Measurements from ENCODE around the gene SUB1.

Gene SUB1

DNA sequence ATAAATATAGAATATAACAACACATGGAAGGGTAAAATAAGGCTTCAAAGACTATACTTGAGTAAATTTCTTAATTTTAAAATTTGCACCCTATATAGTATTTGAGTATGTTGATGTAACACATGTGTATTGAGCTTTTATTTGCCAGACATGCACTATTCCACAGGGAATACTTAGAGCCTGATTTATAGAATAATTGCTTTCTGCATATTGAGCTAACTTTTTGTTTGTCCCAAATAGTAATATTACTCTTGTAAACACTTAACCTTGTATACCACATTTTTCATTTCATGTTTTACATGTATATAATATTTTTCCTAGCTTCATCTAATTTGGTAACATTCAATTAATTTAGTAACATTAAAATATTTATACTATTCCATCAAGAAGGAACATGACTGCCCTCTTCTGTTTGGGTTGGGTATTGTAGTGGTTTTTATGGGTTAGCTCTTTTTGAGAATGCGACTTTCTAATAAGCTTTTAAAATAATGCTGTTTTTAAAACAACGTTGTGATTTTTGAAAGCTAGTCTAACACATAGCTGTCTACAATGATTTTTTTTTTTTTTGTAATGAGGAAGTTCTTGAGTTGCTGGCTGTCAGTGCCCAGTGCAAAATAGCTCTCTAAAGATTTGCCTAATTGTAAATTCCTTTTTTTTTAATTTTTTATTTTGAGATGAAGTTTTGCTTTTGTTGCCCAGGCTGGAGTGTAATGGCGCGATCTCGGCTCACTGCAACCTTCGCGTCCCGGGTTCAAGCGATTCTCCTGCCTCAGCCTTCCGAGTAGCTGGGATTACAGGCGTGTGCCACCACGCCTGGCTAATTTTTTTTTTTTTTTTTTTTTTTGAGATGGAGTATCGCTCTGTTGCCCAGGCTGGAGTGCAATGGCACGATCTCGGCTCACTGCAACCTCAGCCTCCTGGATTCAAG lies 4.8 kb downstream of the SUB1 start:
- peak; percentile 50 for TF ChIP-seq CTCF (IDR thresholded peaks at IDR 0.05; ENCODE audit: low read depth, low read length, missing control alignments)
- DNase-seq (ENCODE audit: low read depth), result no peak
- no peak overlapping the region; the same call in 1 of the 2 replicates for H3K4me3 ChIP-seq (ENCODE audit: low read depth, low read length)

GRCh38 chr5:32595118-32595517 lies 9.8 kb downstream of the SUB1 start:
- no peak overlapping the region for H3K4me3 ChIP-seq (ENCODE audit: low read depth, low read length)
- TF ChIP-seq CTCF (IDR thresholded peaks at IDR 0.05; ENCODE audit: low read depth, low read length, missing control alignments), result no peak
- no peak for DNase-seq (ENCODE audit: low read depth)

- TF ChIP-seq CTCF (IDR thresholded peaks at IDR 0.05; ENCODE audit: low read depth, low read length, missing control alignments), result no peak
- H3K4me3 ChIP-seq (ENCODE audit: low read depth, low read length), result no peak overlapping the region
- no peak for DNase-seq (ENCODE audit: low read depth)
These were observed 11.8 kb downstream of the SUB1 start for GRCh38 chr5:32597041-32597629.

DNA sequence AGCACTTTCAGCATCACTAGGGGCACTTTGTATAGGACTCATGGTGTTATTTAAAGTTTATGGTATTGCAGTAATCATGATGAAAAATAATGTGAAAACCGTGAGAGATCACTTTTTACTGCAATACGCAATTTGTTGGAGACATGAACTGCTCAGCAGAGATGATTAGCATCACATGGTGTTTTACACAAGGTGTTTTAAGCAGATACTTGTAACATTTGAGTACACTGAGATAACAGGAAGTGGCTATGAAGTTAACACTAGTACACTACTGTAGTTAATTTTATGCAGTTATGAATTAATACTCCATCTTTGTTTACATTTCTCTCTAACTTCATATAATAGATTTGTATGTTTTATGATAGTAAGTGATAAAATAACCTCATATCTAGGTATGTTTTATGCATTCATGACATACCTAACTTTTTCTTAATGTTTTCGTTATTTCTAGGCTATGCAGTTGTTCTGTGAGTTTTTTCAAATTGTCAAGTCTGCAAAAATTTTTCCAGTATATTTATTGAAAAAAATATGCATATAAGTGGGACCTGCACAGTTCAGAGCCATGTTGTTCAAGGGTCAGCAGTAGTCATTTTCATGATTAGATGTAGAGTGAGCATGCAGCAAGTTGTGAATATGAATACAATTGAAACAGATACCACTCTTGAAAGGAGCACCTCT lies 13.0 kb downstream of the SUB1 start:
- TF ChIP-seq CTCF (IDR thresholded peaks at IDR 0.05; ENCODE audit: low read depth, low read length, missing control alignments), result no peak
- H3K4me3 ChIP-seq (ENCODE audit: low read depth, low read length), result no peak overlapping the region
- DNase-seq (ENCODE audit: low read depth), result no peak

DNA sequence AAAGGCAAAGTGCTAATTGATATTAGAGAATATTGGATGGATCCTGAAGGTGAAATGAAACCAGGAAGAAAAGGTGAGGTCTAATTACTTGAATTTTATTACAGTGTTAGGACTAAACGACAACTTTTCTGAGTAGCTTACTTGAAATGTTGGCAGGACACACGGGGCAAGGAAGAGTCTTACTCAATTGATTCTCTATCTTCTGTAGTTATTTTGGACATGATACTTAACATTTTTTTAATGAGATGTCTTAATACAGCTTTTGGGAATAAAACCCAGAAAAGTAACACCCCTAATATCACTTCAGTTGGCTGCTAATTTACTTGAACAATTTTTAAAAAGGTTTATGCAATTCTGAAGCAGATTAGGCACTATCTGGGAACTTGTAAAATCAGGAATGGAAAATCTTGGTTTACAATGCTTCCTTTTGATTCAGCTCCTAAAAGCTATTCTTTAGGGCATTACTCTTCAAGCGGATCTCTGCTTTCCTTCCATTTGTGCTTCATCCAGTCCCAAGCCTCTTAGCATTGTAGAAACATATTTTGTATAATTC lies 13.7 kb downstream of the SUB1 start:
- no peak overlapping the region for H3K4me3 ChIP-seq (ENCODE audit: low read depth, low read length)
- no peak for TF ChIP-seq CTCF (IDR thresholded peaks at IDR 0.05; ENCODE audit: low read depth, low read length, missing control alignments)
- no peak for DNase-seq (ENCODE audit: low read depth)

- H3K4me3 ChIP-seq (ENCODE audit: low read depth, low read length), result no peak overlapping the region
- DNase-seq (ENCODE audit: low read depth), result no peak
- TF ChIP-seq CTCF (IDR thresholded peaks at IDR 0.05; ENCODE audit: low read depth, low read length, missing control alignments), result no peak
These were observed 14.8 kb downstream of the SUB1 start for GRCh38 chr5:32600054-32600622.
